GM20000 (cell line): ENCODE results near the gene CLEC4M.

Experiments used
- DNase-seq: peaks from one replicate; pipeline ENCODE4 v3.0.0; 2012; ENCODE audit warnings: low spot score
- CTCF ChIP-seq: IDR thresholded peaks from 2 replicates; pipeline ENCODE4 v1.5.1; 2012; ENCODE audit warnings: mild to moderate bottlenecking, control low read depth; ENCODE audit errors: extremely low read depth, missing control alignments

CLEC4M gene

GRCh38 chr19:7746903-7747884, 15.8 kb upstream of the CLEC4M start, which contains the start of gene CD209:
CD209 (minus strand) TSS chr19:7747534; CDS start chr19:7747511, 23 bp downstream.
- no peak for DNase-seq
- TF ChIP-seq CTCF, result no peak

- no peak for TF ChIP-seq CTCF
- DNase-seq, result no peak
These were observed 14.9 kb upstream of the CLEC4M start for GRCh38 chr19:7748171-7748570.

- no peak for TF ChIP-seq CTCF
- no peak for DNase-seq
These were observed 14.3 kb upstream of the CLEC4M start for GRCh38 chr19:7748756-7749155.

GRCh38 chr19:7751157-7751783, 11.8 kb upstream of the CLEC4M start:
- no peak for TF ChIP-seq CTCF
- no peak for DNase-seq

- no peak for TF ChIP-seq CTCF
- no peak for DNase-seq
These were observed 6.8 kb upstream of the CLEC4M start for GRCh38 chr19:7756258-7756657.

- no peak for DNase-seq
- TF ChIP-seq CTCF, result no peak
These were observed 5.7 kb upstream of the CLEC4M start for GRCh38 chr19:7757358-7757757.

- no peak for TF ChIP-seq CTCF
- no peak for DNase-seq
These were observed 3.9 kb upstream of the CLEC4M start for GRCh38 chr19:7759156-7759555.
